GM23338 (cell line): ENCODE results near the gene OLFML2A. TPM values are rescaled to one million over a fixed set of nuclear protein-coding genes. Genes with fewer than 3 reads are reported as not detected.

Experiments used
- ATAC-seq: fragments of 200-7000 bp; cut with Tn5 transposase; 3 replicates; pipeline ENCODE4 v1.9.1; 2020
- DNase-seq: peaks from one replicate; pipeline ENCODE4 v3.0.0-alpha.2; 2015; ENCODE audit warnings: low spot score
- H2AFZ ChIP-seq: fragments of 200-600 bp; sonication (generic); 2 replicates; pipeline ENCODE4 v1.8.0; 2016; ENCODE audit warnings: antibody characterized with exemption, mild to moderate bottlenecking, moderate library complexity
- H3F3A ChIP-seq: fragments of 200-600 bp; sonication (generic); replicated peaks from 2 replicates; pipeline ENCODE4 v1.8.0; 2017; ENCODE audit warnings: antibody characterized with exemption, mixed run types, low read depth
- H3K27ac ChIP-seq: fragments of 200-600 bp; sonication (generic); 2 replicates; pipeline ENCODE4 v1.6.1; 2016; ENCODE audit warnings: low read depth
- H3K27me3 ChIP-seq: fragments of 200-600 bp; sonication (generic); 2 replicates; pipeline ENCODE4 v1.8.0; 2016; ENCODE audit warnings: mild to moderate bottlenecking, mixed run types, moderate library complexity; ENCODE audit not compliant: insufficient read depth
- H3K36me3 ChIP-seq: fragments of 200-600 bp; sonication (generic); 2 replicates; pipeline ENCODE4 v1.8.0; 2016; ENCODE audit warnings: mild to moderate bottlenecking; ENCODE audit not compliant: insufficient read depth
- H3K4me1 ChIP-seq: fragments of 200-600 bp; sonication (generic); 2 replicates; pipeline ENCODE4 v1.8.0; 2016; ENCODE audit warnings: mild to moderate bottlenecking, moderate library complexity; ENCODE audit not compliant: insufficient read depth
- H3K4me2 ChIP-seq: fragments of 200-600 bp; sonication (generic); 2 replicates; pipeline ENCODE4 v1.7.1; 2017; ENCODE audit warnings: mixed run types
- H3K4me3 ChIP-seq: fragments of 200-600 bp; sonication (generic); 2 replicates; pipeline ENCODE4 v1.6.1; 2016; ENCODE audit warnings: mixed run types
- H3K79me2 ChIP-seq: fragments of 200-600 bp; sonication (generic); replicated peaks from 2 replicates; pipeline ENCODE4 v1.8.0; 2017; ENCODE audit warnings: mild to moderate bottlenecking; ENCODE audit not compliant: insufficient read depth
- H3K9me2 ChIP-seq: fragments of 200-600 bp; sonication (generic); 2 replicates; pipeline ENCODE4 v1.8.0; 2017; ENCODE audit not compliant: insufficient read depth
- H4K20me1 ChIP-seq: fragments of 200-600 bp; sonication (generic); replicated peaks from 2 replicates; pipeline ENCODE4 v1.8.0; 2017; ENCODE audit warnings: mild to moderate bottlenecking; ENCODE audit not compliant: insufficient read depth
- H3K27ac Mint-ChIP-seq: 2 replicates; pipeline ENCODE4 v1.8.0; 2020; ENCODE audit warnings: inconsistent platforms, mild to moderate bottlenecking, moderate library complexity, mixed read lengths
- H3K27me3 Mint-ChIP-seq: 3 replicates; pipeline ENCODE4 v1.8.0; 2022; ENCODE audit warnings: low read depth, mild to moderate bottlenecking, moderate library complexity, mixed read lengths, inconsistent platforms; ENCODE audit not compliant: insufficient read depth, poor library complexity
- H3K36me3 Mint-ChIP-seq: 3 replicates; pipeline ENCODE4 v1.8.0; 2021; ENCODE audit warnings: low read depth, mild to moderate bottlenecking, inconsistent platforms, moderate library complexity, mixed read lengths
- H3K4me1 Mint-ChIP-seq: 3 replicates; pipeline ENCODE4 v1.8.0; 2020; ENCODE audit warnings: mild to moderate bottlenecking, inconsistent platforms, mixed read lengths
- H3K4me3 Mint-ChIP-seq: 3 replicates; pipeline ENCODE4 v1.8.0; 2021; ENCODE audit warnings: moderate library complexity, mild to moderate bottlenecking, inconsistent platforms, mixed read lengths
- H3K9me3 Mint-ChIP-seq: 3 replicates; pipeline ENCODE4 v1.8.0; 2020; ENCODE audit warnings: moderate library complexity, mild to moderate bottlenecking, inconsistent platforms, mixed read lengths
- CTCF ChIP-seq, 2 experiments: fragments of 200-600 bp in 1 of 2; sonication (generic) in 1 of 2; conservative IDR thresholded peaks; 2 replicates each; pipeline versions ENCODE4 v1.5.1 to v1.6.1; 2016 to 2017; ENCODE audit warnings: antibody characterized with exemption in 2 of 2, low read depth in 2 of 2, mild to moderate bottlenecking in 2 of 2, moderate library complexity in 1 of 2
- NANOG ChIP-seq: IDR thresholded peaks from 2 replicates; pipeline ENCODE4 v1.6.1; 2016; ENCODE audit warnings: antibody characterized with exemption, borderline replicate concordance
- POLR2AphosphoS5 ChIP-seq: IDR thresholded peaks from 2 replicates; pipeline ENCODE4 v1.6.1; 2016; ENCODE audit warnings: antibody characterized with exemption, low read depth
- STAT1 ChIP-seq: IDR thresholded peaks from one replicate; pipeline ENCODE4 v1.6.1; 2016; ENCODE audit warnings: antibody characterized with exemption; ENCODE audit not compliant: unreplicated experiment
- ZNF114 ChIP-seq: fragments of 250-450 bp; sonication (Bioruptor Pico); IDR thresholded peaks from 2 replicates; pipeline ENCODE4 v1.5.0; 2020; ENCODE audit warnings: mild to moderate bottlenecking, moderate library complexity
- ZNF331 ChIP-seq: fragments of 250-450 bp; sonication (Bioruptor Pico); IDR thresholded peaks from 2 replicates; pipeline ENCODE4 v1.5.0; 2020; ENCODE audit warnings: low read depth, mild to moderate bottlenecking, moderate library complexity
- polyA plus RNA-seq: library from polyadenylated mRNA; unstranded; fragments of >200 nt; fragmentation: Nextera tagmentation; extraction: Ambion mirVana; gene quantifications from 2 replicates; pipeline ENCODE4 v1.2.1, GENCODE V29; 2016
- total RNA-seq: library from RNA; depleted of rRNA; stranded (reverse); fragments of >200 nt; shearing (Covaris generic); gene quantifications from 2 replicates; pipeline ENCODE4 v1.2.3, GENCODE V29; 2014
- TF ChIP-seq, protein P1 (sequence below): IDR thresholded peaks from 2 replicates; pipeline ENCODE4 v1.6.1; 2016; ENCODE audit warnings: antibody characterized with exemption

Gene OLFML2A
- total and polyA plus RNA-seq, 2 experiments from 2014 or later, result 1.1 to 6.7 TPM

DNA sequence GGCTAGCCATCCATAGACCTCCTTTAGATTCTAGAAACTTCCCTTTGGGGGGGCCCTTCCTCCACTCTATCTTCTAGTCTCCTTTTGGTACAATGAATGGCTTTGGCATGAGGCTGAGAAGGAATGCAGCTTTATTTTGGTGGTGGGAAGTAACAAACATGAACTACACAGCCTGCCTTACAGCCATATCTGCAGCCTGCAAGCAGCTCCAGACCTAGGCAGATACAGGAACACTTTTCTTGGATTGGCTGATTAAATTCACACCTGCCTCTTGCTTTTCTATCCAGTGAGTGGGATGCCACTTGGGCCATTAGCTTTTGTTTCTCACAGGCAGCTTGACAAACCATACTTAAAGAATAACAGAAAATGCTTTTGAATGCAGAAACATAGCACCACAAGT is 34.0 kb upstream of the OLFML2A start:
- Mint-ChIP-seq H3K27ac (peak overlapping the region; percentile 50; the same call in 1 of the 2 replicates), H3K4me1 (peaks cover 35% of the 10 kb centered on the region)
- peaks cover 87% of the 10 kb centered on the region for H3K79me2 ChIP-seq

GRCh38 chr9:124743686-124744348 is 33.1 kb upstream of the OLFML2A start:
- peaks cover 21% of the 10 kb centered on the region for H3K36me3 Mint-ChIP-seq
- Histone ChIP-seq H3K36me3 (no peaks in the 10 kb centered on the region), H3K27me3 (no peaks in the 10 kb centered on the region), H4K20me1 (peaks cover 10% of the 10 kb centered on the region), H3K4me2 (no peak overlapping the region), H3K9me2 (no peaks in the 10 kb centered on the region), H3K4me3 (no peak overlapping the region), H2AFZ (no peak overlapping the region), H3K79me2 (peaks cover 91% of the 10 kb centered on the region), H3K4me1 (0 out of 2 replicates have a peak, but pooled peaks cover 5% of the 10 kb centered on the region), H3F3A (no peaks in the 10 kb centered on the region), H3K27ac (no peak overlapping the region)
- H3K4me1 Mint-ChIP-seq, result peaks cover 39% of the 10 kb centered on the region
- TF ChIP-seq NANOG (no peak), ZNF331 (CRISPR knock-in tag) (no peak), CTCF (conservative IDR thresholded peaks at IDR 0.05; ENCODE audit: low read depth in 2 of 2) (no peak), POLR2AphosphoS5 (no peak)
- TF ChIP-seq, protein P1, sequence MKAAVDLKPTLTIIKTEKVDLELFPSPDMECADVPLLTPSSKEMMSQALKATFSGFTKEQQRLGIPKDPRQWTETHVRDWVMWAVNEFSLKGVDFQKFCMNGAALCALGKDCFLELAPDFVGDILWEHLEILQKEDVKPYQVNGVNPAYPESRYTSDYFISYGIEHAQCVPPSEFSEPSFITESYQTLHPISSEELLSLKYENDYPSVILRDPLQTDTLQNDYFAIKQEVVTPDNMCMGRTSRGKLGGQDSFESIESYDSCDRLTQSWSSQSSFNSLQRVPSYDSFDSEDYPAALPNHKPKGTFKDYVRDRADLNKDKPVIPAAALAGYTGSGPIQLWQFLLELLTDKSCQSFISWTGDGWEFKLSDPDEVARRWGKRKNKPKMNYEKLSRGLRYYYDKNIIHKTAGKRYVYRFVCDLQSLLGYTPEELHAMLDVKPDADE, result no peak
- no peak overlapping the region for H3K4me3 Mint-ChIP-seq
- H3K27ac Mint-ChIP-seq, result no peak overlapping the region
- H3K9me3 Mint-ChIP-seq, result no peaks in the 10 kb centered on the region
- no peak for ATAC-seq
- H3K27me3 Mint-ChIP-seq, result peaks cover 1% of the 10 kb centered on the region
- DNase-seq, result no peak

More for the DNA sequence above, 34.0 kb upstream of the OLFML2A start:
- ATAC-seq, result no peak; the same call in 2 of the 3 replicates
- no peaks in the 10 kb centered on the region for H3K27me3 ChIP-seq
- Mint-ChIP-seq H3K4me3 (no peak overlapping the region), H3K36me3 (peaks cover 25% of the 10 kb centered on the region), H3K27me3 (peaks cover 1% of the 10 kb centered on the region), H3K9me3 (no peaks in the 10 kb centered on the region)
- no peaks in the 10 kb centered on the region for H3F3A ChIP-seq
- no peaks in the 10 kb centered on the region for H3K36me3 ChIP-seq
- H3K4me1 ChIP-seq, result 0 out of 2 replicates have a peak, but pooled peaks cover 4% of the 10 kb centered on the region
- no peak for DNase-seq
- no peak overlapping the region for H3K4me3 ChIP-seq
- TF ChIP-seq STAT1 (no peak), ZNF331 (CRISPR knock-in tag) (no peak), POLR2AphosphoS5 (no peak), NANOG (no peak), ZNF114 (no peak)
- peak overlapping the region; percentile 41; the same call in 1 of the 2 replicates for H3K27ac ChIP-seq
- H2AFZ ChIP-seq, result no peak overlapping the region
- peaks cover 10% of the 10 kb centered on the region for H4K20me1 ChIP-seq
- no peaks in the 10 kb centered on the region for H3K9me2 ChIP-seq
- H3K4me2 ChIP-seq, result no peak overlapping the region
